SIG-M5 treated with dmso at 0.1 percent for 504 hours (cell line): ENCODE measurements around the gene IFNAR2.
A peak's percentile ranks its signal among the peaks of the same experiment; 100 is the strongest.
"Not testable (repeated sequence)": the region's sequence is repeated elsewhere in the genome, so short reads cannot be mapped to it uniquely, and the experiment has no call there.

Source experiments
- DNase-seq: peaks from one replicate; lab custom pipeline; 2025; ENCODE audit not compliant: unreplicated experiment; lab: John Stamatoyannopoulos, UW

The IFNAR2 gene

DNA sequence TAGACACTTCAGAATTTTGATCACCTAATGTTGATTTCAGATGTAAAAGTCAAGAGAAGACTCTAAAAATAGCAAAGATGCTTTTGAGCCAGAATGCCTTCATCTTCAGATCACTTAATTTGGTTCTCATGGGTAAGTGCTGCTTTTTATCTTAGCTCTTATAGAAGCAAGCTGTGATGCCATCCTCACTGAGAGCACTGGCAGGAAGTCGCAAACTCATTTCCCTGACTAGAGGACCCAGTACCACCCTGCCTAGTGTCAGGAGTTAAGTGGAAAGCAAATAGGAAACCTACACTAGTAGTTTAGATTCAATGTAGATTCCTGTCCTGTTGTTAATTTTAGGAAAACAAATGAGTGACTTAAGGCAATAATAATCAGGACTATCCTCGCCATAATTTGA, 12.1 kb downstream of the IFNAR2 start:
- DNase-seq, result no peak

DNA sequence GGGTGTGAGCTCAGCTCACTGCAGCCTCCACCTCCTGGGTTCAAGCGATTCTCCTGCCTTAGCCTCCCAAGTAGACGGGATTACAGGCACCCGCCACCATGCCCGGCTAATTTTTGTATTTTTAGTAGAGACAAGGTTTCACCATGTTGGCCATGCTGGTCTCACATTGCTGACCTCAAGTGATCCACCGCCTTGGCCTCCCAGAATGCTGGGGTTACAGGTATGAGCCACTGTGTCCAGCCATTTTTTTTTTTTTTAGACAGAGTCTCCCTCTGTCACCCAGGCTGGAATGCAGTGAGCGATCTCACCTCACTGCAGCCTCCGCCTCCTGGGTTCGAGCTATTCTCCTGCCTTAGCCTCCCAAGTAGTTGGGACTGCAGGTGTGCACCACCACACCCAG, 13.1 kb downstream of the IFNAR2 start:
- DNase-seq, result not testable (repeated sequence)

DNA sequence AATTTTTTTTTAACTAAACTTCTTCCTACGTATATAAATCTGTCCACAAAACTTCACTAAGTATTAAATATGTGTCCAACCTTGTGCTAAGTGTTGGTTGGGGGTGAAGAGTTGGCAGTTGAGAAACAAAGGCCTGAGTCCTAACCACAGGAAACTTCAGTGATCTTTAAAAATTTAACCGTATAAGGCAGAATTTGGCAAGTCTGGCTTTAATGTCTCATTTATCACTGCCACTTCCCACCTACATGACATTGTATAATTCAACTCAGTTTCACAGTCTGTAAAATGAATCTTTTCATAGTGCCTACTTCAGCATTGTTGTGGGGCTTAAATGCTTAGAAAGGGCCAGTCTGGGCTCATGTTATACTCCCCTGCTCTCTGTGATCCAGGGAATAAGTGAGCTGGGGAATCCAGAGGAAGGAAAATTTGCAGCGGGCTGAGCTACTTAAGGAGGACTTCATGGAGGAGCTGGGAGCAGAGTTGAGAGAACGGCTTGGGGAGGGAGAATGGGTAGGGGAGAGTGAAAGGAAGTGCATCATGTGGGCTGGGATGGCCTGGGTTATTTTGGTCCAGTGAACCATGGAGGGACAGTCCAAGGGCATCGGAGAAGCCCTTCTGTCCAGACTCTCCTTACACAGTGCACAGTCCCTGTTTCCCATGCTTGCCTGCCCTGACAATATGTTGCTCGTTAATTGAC, 14.5 kb downstream of the IFNAR2 start:
- no peak for DNase-seq

DNA sequence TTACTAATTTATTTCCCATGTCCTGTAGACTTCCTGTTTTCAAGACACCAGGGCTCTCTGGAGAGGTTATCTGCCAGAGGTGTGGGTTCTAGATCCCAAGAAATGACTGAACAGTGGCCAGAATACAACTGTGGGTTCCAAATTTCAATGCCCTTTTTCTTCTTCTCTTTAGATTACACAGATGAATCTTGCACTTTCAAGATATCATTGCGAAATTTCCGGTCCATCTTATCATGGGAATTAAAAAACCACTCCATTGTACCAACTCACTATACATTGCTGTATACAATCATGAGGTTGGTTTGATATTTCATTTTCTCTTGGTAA, 15.0 kb downstream of the IFNAR2 start:
- DNase-seq, result no peak

DNA sequence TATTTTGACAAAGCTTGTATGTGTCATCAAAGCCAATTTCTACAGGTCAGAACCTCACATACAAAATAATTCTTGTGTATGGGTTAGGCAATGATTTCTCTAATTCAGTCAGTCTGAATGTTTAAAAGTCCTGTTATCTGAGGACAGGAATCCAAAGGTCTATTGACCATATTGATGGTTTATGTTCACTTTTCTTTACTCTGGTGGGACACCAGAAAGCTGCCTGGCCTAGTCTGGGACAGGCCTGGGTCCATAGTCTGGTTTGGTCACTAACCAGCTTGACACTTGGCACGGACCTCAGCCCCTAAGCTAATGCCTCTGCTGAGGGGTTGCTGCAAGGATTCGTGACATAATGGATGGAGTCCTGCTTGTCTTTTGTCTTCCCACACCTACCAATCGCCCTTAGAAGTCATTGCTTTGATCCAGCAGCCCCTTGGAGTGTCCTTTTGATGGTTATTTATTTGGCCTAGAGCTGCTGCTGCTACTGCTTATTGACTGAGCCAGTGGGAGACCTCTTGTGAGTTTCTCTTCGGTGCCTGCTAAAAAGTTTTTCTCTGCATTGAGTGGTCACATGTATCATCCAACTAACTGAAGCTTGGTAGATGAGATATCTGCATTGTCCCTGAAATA, 15.7 kb downstream of the IFNAR2 start:
- no peak for DNase-seq

DNA sequence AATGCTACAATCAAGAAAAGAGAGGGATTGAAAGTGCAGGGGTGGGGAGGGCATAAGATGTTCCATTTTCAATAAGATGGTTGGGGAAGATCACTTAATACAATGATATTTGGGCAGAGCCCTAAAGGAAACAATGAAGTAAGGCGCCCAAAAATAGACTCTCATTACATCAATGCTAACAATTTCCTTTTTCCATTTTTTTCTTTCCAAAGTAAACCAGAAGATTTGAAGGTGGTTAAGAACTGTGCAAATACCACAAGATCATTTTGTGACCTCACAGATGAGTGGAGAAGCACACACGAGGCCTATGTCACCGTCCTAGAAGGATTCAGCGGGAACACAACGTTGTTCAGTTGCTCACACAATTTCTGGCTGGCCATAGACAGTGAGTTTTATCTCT, 16.8 kb downstream of the IFNAR2 start:
- DNase-seq, result no peak

DNA sequence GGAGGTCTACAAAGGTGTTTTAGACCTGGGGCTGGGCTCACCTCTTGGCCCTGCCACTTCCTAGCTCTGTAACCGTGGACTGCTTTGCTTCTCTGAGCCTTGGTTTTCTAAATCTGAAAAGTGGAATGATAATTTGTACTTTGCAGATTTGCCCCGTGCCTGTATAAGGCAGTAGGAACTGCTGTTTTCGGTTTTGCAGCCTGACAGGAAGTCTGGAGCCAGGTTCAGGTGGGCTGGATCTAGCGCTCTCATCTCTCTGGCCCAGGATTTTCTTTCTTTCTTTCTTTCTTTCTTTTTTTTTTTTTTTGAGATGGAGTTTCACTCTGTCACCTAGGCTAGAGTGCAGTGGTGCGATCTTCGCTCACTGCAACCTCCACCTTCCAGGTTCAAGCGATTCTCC, 17.2 kb downstream of the IFNAR2 start:
- DNase-seq, result no peak

DNA sequence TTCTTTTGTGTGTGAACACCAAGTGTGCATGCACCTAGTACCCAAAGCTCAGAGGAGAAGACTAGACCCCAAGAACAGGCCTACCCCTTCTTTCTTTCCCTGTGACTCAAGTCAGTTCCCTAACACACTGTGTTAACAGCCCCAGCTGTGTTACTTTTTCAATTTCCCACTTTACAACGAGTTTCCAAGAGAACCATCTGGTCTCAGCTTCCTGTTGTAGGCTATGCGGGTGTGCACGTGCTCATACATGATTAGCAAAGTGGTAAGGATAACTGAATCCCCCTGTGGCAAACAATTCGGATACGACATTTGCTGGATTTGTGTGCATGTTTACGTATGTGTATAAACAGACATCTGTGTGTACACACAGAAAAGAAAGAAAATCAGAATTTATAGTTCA, 17.9 kb downstream of the IFNAR2 start:
- DNase-seq, result no peak

DNA sequence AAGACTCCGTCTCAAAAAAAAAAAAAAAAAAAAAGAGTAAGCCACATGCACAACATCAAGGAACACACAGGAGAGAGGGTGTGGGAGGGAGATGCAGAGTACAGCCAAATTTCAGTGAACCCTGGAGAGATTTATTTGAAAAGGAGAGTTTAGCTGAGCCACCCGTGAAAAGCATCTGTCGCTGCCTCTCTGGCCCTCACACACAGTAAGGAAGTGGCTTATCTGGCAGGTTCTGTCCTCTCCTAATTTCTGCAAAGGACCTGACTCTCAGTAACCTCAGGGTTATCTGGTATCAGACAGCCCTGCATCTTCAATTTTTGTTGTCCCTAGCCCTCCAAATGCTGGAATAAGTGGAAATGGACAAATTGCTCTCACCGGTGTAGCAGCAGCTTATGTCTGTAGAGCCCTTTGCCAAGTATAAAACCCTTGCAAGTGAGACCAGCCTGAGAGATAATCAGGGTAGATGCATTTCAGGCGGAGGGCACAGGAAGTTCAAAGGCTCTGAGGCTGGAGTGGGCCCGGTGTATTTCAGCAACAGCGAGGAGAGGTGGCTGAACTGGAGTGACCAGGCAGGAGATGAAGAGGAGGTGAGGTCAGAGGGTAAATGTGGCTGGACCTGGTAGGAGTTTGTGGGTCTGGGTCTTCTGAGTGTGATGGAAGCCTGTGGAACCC, 19.7 kb downstream of the IFNAR2 start:
- DNase-seq, result no peak

DNA sequence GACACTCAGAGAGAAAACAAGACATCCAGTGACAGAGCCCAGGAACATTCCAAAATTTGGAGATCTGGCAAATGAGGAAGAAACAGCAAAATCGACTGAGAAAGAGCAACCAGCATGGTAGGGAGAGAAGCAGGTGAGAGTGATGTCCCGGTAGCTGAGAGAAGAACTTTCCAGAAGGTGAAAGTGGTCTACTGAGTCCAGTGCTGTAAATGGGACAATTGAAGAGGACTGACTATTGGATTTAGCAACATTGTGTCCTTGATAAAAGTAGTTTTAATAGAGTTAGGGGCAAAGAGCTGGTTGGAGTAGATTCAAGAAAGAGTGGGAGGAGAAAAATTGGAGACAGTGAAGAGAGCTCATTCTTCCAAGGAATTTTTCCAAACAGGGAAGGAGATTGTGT, 21.4 kb downstream of the IFNAR2 start:
- DNase-seq, result no peak

DNA sequence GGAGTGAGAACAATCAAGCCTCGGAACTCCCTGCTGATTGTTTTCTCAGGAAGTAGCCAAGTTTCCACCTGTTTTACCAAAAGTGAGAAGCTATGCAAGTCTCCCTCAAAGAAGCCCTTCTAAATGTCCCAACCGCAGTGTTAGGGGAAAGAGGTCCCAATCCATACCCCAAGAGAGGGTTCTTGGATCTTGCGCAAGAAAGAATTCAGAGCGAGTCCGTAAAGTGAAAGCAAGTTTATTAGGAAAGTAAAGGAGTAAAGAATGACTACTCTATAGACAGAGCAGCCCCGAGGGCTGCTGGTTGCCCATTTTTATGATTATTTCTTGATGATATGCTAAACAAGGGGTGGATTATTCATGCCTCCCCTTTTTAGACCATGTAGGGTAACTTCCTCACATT, 23.6 kb downstream of the IFNAR2 start:
- not testable (repeated sequence) for DNase-seq

DNA sequence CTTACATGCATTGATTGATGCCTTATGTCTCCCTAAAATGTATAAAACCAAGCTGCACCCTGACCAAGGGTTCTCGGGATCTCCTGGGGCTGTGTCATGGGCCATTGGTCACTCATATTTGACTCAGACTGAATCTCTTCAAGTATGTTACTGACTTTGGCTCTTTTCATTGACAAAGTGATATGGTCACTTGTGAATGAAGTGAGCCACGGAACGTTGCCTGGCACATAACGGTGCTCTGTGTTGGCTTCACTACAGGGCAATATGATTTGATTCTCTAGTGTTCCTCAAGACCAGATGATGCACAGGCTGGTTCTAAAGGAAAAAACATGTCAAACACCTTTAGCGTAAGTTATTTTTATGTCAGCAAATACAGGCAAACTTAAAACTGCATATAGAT, 25.0 kb downstream of the IFNAR2 start:
- no peak for DNase-seq

DNA sequence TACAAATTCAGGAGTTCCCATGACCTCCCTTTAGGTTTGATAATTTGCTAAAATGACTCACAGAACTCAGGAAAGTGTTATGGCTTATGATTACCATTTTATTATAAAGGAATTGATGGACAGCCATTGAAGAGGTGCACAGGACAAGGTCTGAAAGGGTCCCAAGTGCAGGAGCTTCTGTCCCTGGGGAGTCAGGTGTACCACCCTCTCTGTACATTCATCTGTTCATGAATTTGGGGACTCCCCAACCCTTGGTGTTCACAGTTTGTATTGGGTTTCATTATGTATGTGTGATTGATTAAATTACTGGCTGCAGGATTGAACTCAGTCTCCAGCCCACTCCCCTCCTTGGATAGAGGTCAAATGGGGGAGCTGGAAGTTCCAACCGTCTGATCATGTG, 25.7 kb downstream of the IFNAR2 start:
- no peak for DNase-seq

DNA sequence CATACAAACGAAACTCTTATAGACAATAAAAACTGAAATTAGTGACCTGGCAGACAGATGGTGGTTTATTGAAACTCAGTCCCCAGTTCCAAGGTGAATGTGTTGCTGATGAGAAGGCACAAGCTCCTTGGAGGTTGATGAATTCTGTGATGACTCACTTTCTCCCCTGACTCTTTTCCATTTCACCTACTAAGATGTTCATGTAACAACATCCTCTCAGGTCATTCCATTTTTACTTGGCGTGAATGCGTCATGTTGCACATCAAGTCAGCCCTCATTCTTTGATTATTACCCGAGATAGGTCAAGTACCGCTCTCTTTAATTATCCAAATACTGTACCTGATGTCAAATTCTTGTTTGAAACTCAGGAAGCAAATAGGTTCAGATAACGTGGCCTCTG, 26.3 kb downstream of the IFNAR2 start:
- no peak for DNase-seq

DNA sequence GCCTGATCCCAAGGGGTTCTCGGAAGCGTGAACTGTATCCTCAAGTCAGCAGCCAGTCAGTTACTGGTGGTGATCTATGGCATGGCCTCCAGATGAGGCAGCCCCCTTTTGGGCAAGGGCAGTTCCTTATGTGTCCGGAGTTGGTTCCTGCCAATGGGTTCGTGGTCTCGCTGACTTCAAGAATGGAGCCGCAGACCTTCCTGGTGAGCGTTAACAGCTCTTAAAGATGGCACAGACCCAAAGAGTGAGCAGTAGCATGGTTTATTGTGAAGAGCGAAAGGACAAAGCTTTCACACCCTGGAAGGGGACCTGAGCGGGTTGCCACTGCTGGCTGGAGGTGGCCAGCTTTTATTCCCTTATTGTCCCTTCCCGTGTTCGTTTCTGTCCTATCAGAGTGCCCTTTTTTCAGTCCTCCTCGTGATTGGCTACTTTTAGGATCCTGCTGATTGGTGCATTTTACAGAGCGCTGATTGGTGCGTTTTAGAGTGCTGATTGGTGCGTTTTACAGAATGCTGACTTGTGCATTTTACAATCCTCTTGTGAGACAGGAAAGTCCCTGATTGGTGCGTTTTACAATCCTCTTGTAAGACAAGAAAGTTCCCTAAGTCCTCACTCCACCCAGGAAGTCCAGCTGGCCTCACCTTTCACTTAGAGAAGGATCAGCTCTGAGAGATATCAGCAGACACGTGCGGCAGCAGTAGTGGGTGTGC, 27.5 kb downstream of the IFNAR2 start:
- no peak for DNase-seq

DNA sequence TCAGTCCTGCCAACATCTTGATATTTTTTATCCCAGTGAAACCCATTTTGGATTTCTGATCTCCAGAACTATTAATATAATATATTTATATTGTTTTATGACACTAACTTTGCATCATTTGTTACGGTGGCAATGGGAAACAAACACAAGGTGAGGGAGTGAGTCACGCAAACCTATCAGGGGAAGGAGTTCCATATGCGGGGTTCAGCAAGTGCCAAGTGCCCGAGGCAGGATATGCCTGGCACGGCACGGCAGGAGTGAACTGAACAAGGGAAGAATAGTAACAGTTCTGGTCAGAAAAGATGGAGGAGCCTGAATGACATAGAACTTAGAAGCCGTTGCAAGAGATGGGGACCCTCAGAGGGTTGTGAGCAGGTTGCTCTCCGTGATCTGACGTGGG, 28.7 kb downstream of the IFNAR2 start:
- no peak for DNase-seq

DNA sequence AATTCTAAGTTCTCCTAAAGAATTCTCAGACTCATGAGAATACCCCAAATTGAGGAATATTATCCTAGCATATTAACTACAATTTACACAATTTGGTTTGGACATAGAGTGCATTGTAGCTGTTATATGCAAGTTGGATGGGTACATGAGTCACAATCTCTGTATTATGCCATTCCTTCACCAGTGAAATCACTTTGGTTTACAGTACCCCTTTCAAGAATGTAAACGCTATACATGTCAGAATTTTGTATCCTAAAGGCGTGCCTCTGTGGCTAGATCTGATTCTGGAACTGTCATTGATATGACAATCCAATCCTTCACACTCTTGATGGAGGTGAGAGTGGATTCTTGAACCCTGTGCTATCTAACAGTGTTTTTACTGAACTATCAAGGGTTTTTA, 29.7 kb downstream of the IFNAR2 start:
- no peak for DNase-seq

DNA sequence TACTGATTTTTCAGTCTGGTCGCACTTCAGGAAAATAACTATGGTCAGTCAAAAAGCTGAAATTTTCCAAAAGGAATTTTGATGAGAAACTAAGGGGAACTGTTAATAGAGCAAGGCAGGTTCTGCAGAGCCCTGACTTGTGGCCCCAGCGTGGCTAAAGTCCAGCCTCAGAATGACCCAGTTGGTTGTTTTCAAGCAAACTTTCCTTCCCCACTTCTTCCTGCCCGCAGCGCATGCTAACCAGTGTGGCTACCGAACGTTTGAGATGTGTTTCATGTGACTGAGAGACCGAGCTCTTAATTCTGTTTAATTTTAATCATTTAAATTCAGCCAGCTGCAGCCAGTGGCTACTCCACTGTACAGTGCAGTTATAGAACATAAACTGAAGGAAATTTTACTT, 30.3 kb downstream of the IFNAR2 start:
- no peak for DNase-seq

DNA sequence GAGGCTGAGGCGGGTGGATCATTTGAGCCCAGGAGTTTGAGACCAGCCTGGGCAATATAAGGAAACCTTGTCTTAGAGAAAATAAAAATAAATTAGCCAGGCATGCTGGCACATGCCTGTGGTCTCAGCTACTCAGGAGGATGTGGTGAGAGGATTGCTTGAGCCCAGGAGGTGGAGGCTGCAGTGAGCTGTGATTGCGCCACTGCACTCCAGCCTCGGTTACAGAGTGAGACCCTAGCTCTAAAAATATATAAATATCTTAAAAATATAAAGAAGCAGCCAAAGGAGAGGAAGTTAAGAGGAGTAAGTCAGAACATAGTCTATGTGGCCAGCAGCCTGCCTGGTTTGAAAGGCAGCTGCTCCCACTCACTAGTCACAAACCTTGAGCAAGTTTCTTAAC, 31.9 kb downstream of the IFNAR2 start:
- DNase-seq, result peak; percentile 98

DNA sequence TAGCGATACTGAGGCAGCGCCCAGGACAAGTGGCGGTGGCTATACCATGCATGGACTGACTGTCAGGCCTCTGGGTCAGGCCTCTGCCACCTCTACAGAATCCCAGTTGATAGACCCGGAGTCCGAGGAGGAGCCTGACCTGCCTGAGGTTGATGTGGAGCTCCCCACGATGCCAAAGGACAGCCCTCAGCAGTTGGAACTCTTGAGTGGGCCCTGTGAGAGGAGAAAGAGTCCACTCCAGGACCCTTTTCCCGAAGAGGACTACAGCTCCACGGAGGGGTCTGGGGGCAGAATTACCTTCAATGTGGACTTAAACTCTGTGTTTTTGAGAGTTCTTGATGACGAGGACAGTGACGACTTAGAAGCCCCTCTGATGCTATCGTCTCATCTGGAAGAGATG, 33.2 kb downstream of the IFNAR2 start:
- no peak for DNase-seq

DNA sequence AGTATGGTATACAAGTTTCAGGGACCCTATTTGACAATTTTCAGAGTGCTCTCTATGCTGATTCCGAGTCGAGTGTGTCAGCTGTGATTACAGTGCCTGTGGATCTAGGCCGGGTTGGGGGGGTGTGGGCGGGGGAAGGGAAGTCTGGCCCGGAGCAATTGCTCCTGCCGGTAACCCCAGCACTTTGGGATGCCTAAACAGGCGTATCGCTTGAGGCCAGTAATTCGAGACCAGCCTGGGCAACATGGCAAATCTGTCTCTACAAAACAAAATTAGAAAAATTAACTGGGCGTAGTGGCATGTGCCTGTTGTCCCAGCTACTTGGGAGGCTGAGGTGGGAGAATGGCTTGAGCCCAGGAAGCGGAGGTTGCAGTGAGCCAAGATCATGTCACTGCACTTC, 34.8 kb downstream of the IFNAR2 start:
- no peak for DNase-seq

DNA sequence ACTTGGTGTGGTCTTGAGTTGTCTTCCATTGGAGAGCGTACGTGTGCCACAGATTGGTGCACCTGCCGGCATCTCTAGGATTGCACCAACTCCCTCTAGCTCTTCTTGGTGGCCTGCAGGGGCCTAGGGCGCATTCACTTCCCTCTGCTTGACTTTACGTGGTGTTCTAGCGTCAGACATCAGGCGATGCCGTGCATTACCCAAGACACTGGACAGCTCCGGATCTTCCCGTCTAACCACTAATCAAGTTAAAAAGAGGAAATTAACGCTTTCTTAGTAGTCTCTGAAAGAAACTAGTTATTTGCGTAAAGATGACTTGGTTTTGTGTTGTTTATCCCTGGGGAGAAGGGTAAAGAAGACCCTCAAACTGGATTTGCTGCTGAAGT, 35.9 kb downstream of the IFNAR2 start:
- peak; percentile 99 for DNase-seq
